ENCODE results near the gene MMP14. TPM values are rescaled to one million over a fixed set of nuclear protein-coding genes. Genes with fewer than 3 reads are reported as not detected.

The MMP14 gene
- total and polyA plus RNA-seq, 12 donors: 15.5 to 161 (median 71.1) TPM

GRCh38 chr14:22892488-22892887 lies 56.1 kb downstream of the MMP14 start:
- TF ChIP-seq POLR2A (IDR thresholded peaks at IDR 0.05) (no peak), CTCF (IDR thresholded peaks at IDR 0.05) (no peak)
- no peak overlapping the region for H3K4me3 ChIP-seq
- peaks cover 0 to 7% of the 10 kb centered on the region in 2 donors for H3K4me1 ChIP-seq (replicated peaks in 1 of 2)
- no peak for DNase-seq
- no peaks in the 10 kb centered on the region for H3K27me3 ChIP-seq
- intact Hi-C loops (cut with DNase I): no loop called here
- no peak overlapping the region for H3K27ac ChIP-seq
- H3K9me3 ChIP-seq (replicated peaks in 1 of 3): no peaks in the 10 kb centered on the region
- WGBS, 4 donors: 83 to 100% (median 84%) methylated on average over 5 to 7 of the region's 7 CpGs
- H3K36me3 ChIP-seq (replicated peaks in 1 of 2): no peaks in the 10 kb centered on the region

GRCh38 chr14:22893706-22894105 lies 57.3 kb downstream of the MMP14 start:
- no peak overlapping the region for H3K27ac ChIP-seq
- WGBS, 4 donors: 90 to 93% (median 91%) methylated on average over 4 of the region's 4 CpGs

GRCh38 chr14:22895402-22895801 lies 59.0 kb downstream of the MMP14 start:
- Histone ChIP-seq H3K4me1 (replicated peaks in 1 of 2) (peaks cover 0 to 9% of the 10 kb centered on the region in 2 donors), H3K9me3 (replicated peaks in 1 of 3) (no peaks in the 10 kb centered on the region), H3K27me3 (no peaks in the 10 kb centered on the region), H3K27ac (no peak overlapping the region), H3K36me3 (replicated peaks in 1 of 2) (peaks cover 0 to 6% of the 10 kb centered on the region in 2 donors), H3K4me3 (no peak overlapping the region)
- DNase-seq: no peak
- intact Hi-C loops (cut with DNase I): no loop called here
- TF ChIP-seq POLR2A (IDR thresholded peaks at IDR 0.05) (no peak), CTCF (IDR thresholded peaks at IDR 0.05) (no peak)
- 93 to 95% (median 94%) methylated on average over 1 of the region's 1 CpG for WGBS, 4 donors

More at GRCh38 chr14:22893706-22894105, 57.3 kb downstream of the MMP14 start:
- Histone ChIP-seq H3K9me3 (replicated peaks in 1 of 3) (no peaks in the 10 kb centered on the region), H3K4me3 (no peak overlapping the region), H3K27me3 (no peaks in the 10 kb centered on the region), H3K36me3 (replicated peaks in 1 of 2) (no peaks in the 10 kb centered on the region), H3K4me1 (replicated peaks in 1 of 2) (peaks cover 0 to 7% of the 10 kb centered on the region in 2 donors)
- no peak for DNase-seq
- TF ChIP-seq POLR2A (IDR thresholded peaks at IDR 0.05) (no peak), CTCF (IDR thresholded peaks at IDR 0.05) (no peak)
- intact Hi-C loops (cut with DNase I): no loop called here

- no peaks in the 10 kb centered on the region for H3K9me3 ChIP-seq (replicated peaks in 1 of 3)
- no peak for DNase-seq
- intact Hi-C loops (cut with DNase I): no loop called here
- H3K4me1 ChIP-seq (replicated peaks in 1 of 2): peaks cover 0 to 9% of the 10 kb centered on the region in 2 donors
- H3K4me3 ChIP-seq: no peak overlapping the region
- WGBS, 4 donors: 57 to 68% (median 63%) methylated on average over 5 of the region's 5 CpGs
- H3K27ac ChIP-seq: no peak overlapping the region
- peaks cover 0 to 15% of the 10 kb centered on the region in 2 donors for H3K36me3 ChIP-seq (replicated peaks in 1 of 2)
- TF ChIP-seq POLR2A (IDR thresholded peaks at IDR 0.05) (no peak), CTCF (IDR thresholded peaks at IDR 0.05) (no peak)
- H3K27me3 ChIP-seq: no peaks in the 10 kb centered on the region
Measured at GRCh38 chr14:22896356-22896755, 60.0 kb downstream of the MMP14 start.

Data from adrenal gland (tissue), 12 donors.